HepG2 (cell line): Measurements from ENCODE around the gene ECHDC1. TPM values are rescaled to one million over a fixed set of nuclear protein-coding genes. Genes with fewer than 3 reads are reported as not detected.

Experiments
- FUBP1 ChIP-seq: sonication (generic); formaldehyde crosslinking; IDR thresholded peaks from 2 replicates; pipeline ENCODE4 v1.5.1; 2020; ENCODE audit warnings: missing genetic modification reagents, mild to moderate bottlenecking, borderline replicate concordance
- HMG20A ChIP-seq: IDR thresholded peaks from 2 replicates; pipeline ENCODE4 v1.6.1; 2016; ENCODE audit warnings: borderline replicate concordance
- KDM2A ChIP-seq: sonication (generic); formaldehyde crosslinking; IDR thresholded peaks from 2 replicates; pipeline ENCODE4 v1.4.0; 2020; ENCODE audit warnings: low read depth, missing genetic modification reagents, borderline replicate concordance
- PHF5A ChIP-seq: IDR thresholded peaks from one replicate; pipeline ENCODE4 v1.6.1; 2018; ENCODE audit warnings: low read depth, missing genetic modification reagents; ENCODE audit not compliant: unreplicated experiment
- ZBTB10 ChIP-seq: sonication (generic); formaldehyde crosslinking; IDR thresholded peaks from 2 replicates; pipeline ENCODE4 v1.4.0; 2020; ENCODE audit warnings: missing genetic modification reagents, borderline replicate concordance
- ZNF142 ChIP-seq: sonication (generic); formaldehyde crosslinking; IDR thresholded peaks from 2 replicates; pipeline ENCODE4 v1.4.0; 2020; ENCODE audit warnings: missing genetic modification reagents
- ZNF18 ChIP-seq: sonication (generic); formaldehyde crosslinking; IDR thresholded peaks from 2 replicates; pipeline ENCODE4 v1.8.0; 2022; ENCODE audit warnings: mild to moderate bottlenecking, missing genetic modification reagents; ENCODE audit not compliant: insufficient replicate concordance
- ZNF251 ChIP-seq: sonication (generic); formaldehyde crosslinking; IDR thresholded peaks from 2 replicates; pipeline ENCODE4 v1.9.0; 2021; ENCODE audit warnings: mild to moderate bottlenecking, missing genetic modification reagents
- ZNF597 ChIP-seq: sonication (generic); formaldehyde crosslinking; IDR thresholded peaks from 2 replicates; pipeline ENCODE4 v1.5.0; 2020; ENCODE audit warnings: missing genetic modification reagents
- ZNF777 ChIP-seq: sonication (generic); formaldehyde crosslinking; IDR thresholded peaks from 2 replicates; pipeline ENCODE4 v1.4.0; 2020; ENCODE audit warnings: missing genetic modification reagents
- polyA plus RNA-seq, 8 experiments: library from polyadenylated mRNA; depleted of rRNA in 3 of 8; stranded (reverse) in 7 of 8; unstranded in 1 of 8; fragments of >200 nt; fragmentation: Illumina TruSeq in 4 of 8; extraction: Trizol in 4 of 8; gene quantifications; 2 replicates each; pipeline versions ENCODE4 v1.2.1 to v1.2.3, GENCODE V29; 2011 to 2016; ENCODE audit warnings: low read depth in 4 of 8, missing spikeins in 1 of 8, mixed read lengths in 1 of 8; ENCODE audit not compliant: insufficient read depth in 1 of 8
- total RNA-seq, 5 experiments: library from RNA; depleted of rRNA; stranded (reverse); fragments of >200 nt; fragmentation: Illumina TruSeq; extraction: Trizol; gene quantifications; 2 replicates each; pipeline ENCODE4 v1.2.3, GENCODE V29; 2016; ENCODE audit warnings: low read depth in 1 of 5

ECHDC1 gene
- total and polyA plus RNA-seq, 2 of the 13 experiments (the other 11 are each of a cell fraction or from before 2014, with no cell fraction given), result 32.8 to 98.1 TPM

- no peak for TF ChIP-seq ZNF142 (CRISPR knock-in tag)
- no peak for TF ChIP-seq HMG20A (CRISPR knock-in tag)
- TF ChIP-seq KDM2A (CRISPR knock-in tag), result no peak; the same call in 1 of the 2 replicates
- TF ChIP-seq PHF5A, result no peak
- TF ChIP-seq ZNF777, result no peak
- TF ChIP-seq FUBP1 (CRISPR knock-in tag), result no peak
- TF ChIP-seq ZNF251 (CRISPR knock-in tag), result no peak
- no peak for TF ChIP-seq ZNF18 (CRISPR knock-in tag)
- no peak for TF ChIP-seq ZNF597
- TF ChIP-seq ZBTB10 (CRISPR knock-in tag), result no peak
These were observed 988 bp downstream of the ECHDC1 start (continued) for GRCh38 chr6:127342296-127342945.
